Endodermal cell (in vitro differentiated cells): Measurements from ENCODE around the gene IGSF9B. TPM values are rescaled to one million over a fixed set of nuclear protein-coding genes. Genes with fewer than 3 reads are reported as not detected.

ENCODE experiments used
- DNase-seq: peaks from one replicate; pipeline ENCODE4 v3.0.0-alpha.2; 2017
- H3K27ac ChIP-seq: 2 replicates; pipeline ENCODE4 v1.5.1; 2013; ENCODE audit warnings: mild to moderate bottlenecking, low read depth, low read length, moderate library complexity
- H3K27me3 ChIP-seq: 2 replicates; pipeline ENCODE4 v1.6.1; 2013; ENCODE audit warnings: mild to moderate bottlenecking, low read length, moderate library complexity; ENCODE audit not compliant: insufficient read depth, control insufficient read depth, poor library complexity, severe bottlenecking
- H3K36me3 ChIP-seq: 2 replicates; pipeline ENCODE4 v1.7.0; 2013; ENCODE audit warnings: mild to moderate bottlenecking, low read length, moderate library complexity; ENCODE audit not compliant: control insufficient read depth, insufficient read depth
- H3K4me1 ChIP-seq: one replicate; pipeline ENCODE4 v1.7.0; 2013; ENCODE audit warnings: low read length; ENCODE audit not compliant: control insufficient read depth, insufficient read depth
- H3K4me3 ChIP-seq: 2 replicates; pipeline ENCODE4 v1.5.1; 2013; ENCODE audit warnings: mild to moderate bottlenecking, low read length, moderate library complexity
- H3K9ac ChIP-seq: 2 replicates; pipeline ENCODE4 v1.6.1; 2013; ENCODE audit warnings: mild to moderate bottlenecking, low read length, moderate library complexity; ENCODE audit not compliant: poor library complexity, severe bottlenecking; ENCODE audit errors: extremely low read depth
- H3K9me3 ChIP-seq: 2 replicates; pipeline ENCODE4 v1.6.1; 2013; ENCODE audit warnings: mild to moderate bottlenecking, low read length, moderate library complexity; ENCODE audit not compliant: control insufficient read depth
- H3K27ac Mint-ChIP-seq: 2 replicates; pipeline ENCODE4 v1.8.0; 2020; ENCODE audit warnings: mixed read lengths
- H3K27me3 Mint-ChIP-seq: 2 replicates; pipeline ENCODE4 v1.8.0; 2021; ENCODE audit warnings: mild to moderate bottlenecking, mixed read lengths; ENCODE audit not compliant: insufficient read depth
- H3K36me3 Mint-ChIP-seq: 2 replicates; pipeline ENCODE4 v1.8.0; 2020; ENCODE audit warnings: low read depth, mixed read lengths
- H3K4me1 Mint-ChIP-seq: 2 replicates; pipeline ENCODE4 v1.8.0; 2020; ENCODE audit warnings: mixed read lengths
- H3K4me3 Mint-ChIP-seq: 2 replicates; pipeline ENCODE4 v1.8.0; 2020; ENCODE audit warnings: mild to moderate bottlenecking, moderate library complexity, mixed read lengths
- H3K9me3 Mint-ChIP-seq: 2 replicates; pipeline ENCODE4 v1.8.0; 2020; ENCODE audit warnings: mild to moderate bottlenecking, mixed read lengths
- CTCF ChIP-seq: fragments of 200-600 bp; sonication (generic); conservative IDR thresholded peaks from 2 replicates; pipeline ENCODE4 v1.5.0; 2021; ENCODE audit warnings: antibody characterized with exemption, mild to moderate bottlenecking
- WGBS, 2 experiments: methylation state at CpG; one replicate each; pipeline versions ENCODE4 v1.1.5 to v1.1.7; 2013; ENCODE audit warnings: missing lambda C conversion rate in 2 of 2, mixed read lengths in 1 of 2; ENCODE audit not compliant: insufficient coverage in 1 of 2, insufficient read length in 1 of 2; 5-methylcytosine and 5-hydroxymethylcytosine counted together
- total RNA-seq, 2 donors: library from RNA; stranded (reverse); fragmentation: NEBNext Ultra II Directional in 1 of 2; extraction: Animal tissue kit (Norgen Biotek cat#: 25700) in 1 of 2; gene quantifications; 2 replicates in 1 of 2; 3 replicates in 1 of 2; pipeline ENCODE4 v1.2.1, GENCODE V29; 2021

Gene IGSF9B
- total RNA-seq, 2 donors from 2014 or later = 14.1 to 23.0 TPM

DNA sequence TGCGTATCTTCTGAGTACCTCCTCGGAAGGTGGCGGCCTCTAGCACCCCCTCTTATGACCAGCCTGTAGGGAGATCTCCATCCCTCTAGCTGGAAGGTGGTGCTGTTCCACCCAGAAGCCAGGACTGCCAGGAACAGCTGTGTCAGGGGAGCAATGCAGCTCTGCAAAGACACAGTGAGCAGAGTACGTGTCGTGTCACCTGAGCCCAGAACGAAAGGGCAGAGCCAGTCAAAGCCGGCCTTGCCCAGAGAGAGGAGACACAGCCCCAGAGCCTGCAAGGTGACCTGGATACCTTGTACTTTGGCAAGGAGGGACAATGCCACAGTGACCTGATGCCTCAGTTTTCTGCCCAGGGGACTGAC is 18.7 kb upstream of the IGSF9B start:
- H3K27me3 ChIP-seq = no peaks in the 10 kb centered on the region
- no peaks in the 10 kb centered on the region for H3K36me3 ChIP-seq
- H3K36me3 Mint-ChIP-seq = no peaks in the 10 kb centered on the region
- no peaks in the 10 kb centered on the region for H3K9me3 ChIP-seq
- no peak overlapping the region for H3K4me3 ChIP-seq
- no peaks in the 10 kb centered on the region for H3K4me1 ChIP-seq
- H3K4me1 Mint-ChIP-seq = no peaks in the 10 kb centered on the region
- H3K27ac Mint-ChIP-seq = no peak overlapping the region
- no peak overlapping the region for H3K27ac ChIP-seq
- WGBS, 2 experiments = 93 to 95% methylated on average over 7 of the region's 7 CpGs
- no peak for DNase-seq
- H3K9me3 Mint-ChIP-seq = no peaks in the 10 kb centered on the region
- H3K9ac ChIP-seq = no peak overlapping the region
- no peak overlapping the region for H3K4me3 Mint-ChIP-seq
- peaks cover 11% of the 10 kb centered on the region for H3K27me3 Mint-ChIP-seq
- no peak for TF ChIP-seq CTCF

DNA sequence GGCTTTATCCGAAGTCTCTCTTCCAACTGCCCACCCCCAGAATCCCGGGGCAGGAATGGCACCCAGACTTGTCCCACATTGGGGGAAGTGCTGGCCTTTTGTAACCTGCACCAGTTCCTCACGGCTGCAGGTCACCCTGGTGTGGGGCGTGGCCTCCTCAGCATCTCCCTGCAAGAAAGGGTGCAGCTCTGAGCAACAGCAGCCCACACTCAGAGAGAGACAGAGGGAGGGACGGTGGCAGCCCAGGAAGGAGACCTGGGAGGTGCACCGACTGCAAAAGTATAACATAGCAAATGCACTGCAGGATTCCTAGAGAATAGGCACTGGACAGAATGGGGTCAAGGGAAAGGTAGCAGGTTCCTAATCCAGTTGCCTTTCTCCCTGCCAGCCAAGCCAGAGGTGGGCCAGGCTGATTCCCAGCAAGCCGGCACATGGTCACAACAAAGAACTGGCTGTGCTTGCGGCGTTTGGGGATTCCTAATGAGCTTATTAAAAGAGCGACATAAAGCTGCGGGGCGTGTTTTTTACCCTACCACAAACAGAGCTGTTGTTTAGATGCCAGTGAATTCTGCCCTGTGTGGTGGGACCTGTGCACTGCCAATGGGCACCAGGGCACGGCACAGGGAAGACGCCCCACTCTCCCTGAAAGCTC is 18.2 kb upstream of the IGSF9B start:
- no peaks in the 10 kb centered on the region for H3K36me3 Mint-ChIP-seq
- no peak overlapping the region for H3K27ac Mint-ChIP-seq
- no peak for DNase-seq
- H3K27me3 ChIP-seq = peaks cover 2% of the 10 kb centered on the region
- H3K4me3 Mint-ChIP-seq = no peak overlapping the region
- TF ChIP-seq CTCF = no peak
- H3K27ac ChIP-seq = no peak overlapping the region
- H3K9me3 ChIP-seq = no peaks in the 10 kb centered on the region
- H3K4me1 Mint-ChIP-seq = no peaks in the 10 kb centered on the region
- H3K36me3 ChIP-seq = no peaks in the 10 kb centered on the region
- no peak overlapping the region for H3K4me3 ChIP-seq
- H3K9ac ChIP-seq = no peak overlapping the region
- H3K27me3 Mint-ChIP-seq = peaks cover 16% of the 10 kb centered on the region
- 84 to 85% methylated on average over 10 to 14 of the region's 14 CpGs for WGBS, 2 experiments
- no peaks in the 10 kb centered on the region for H3K9me3 Mint-ChIP-seq
- H3K4me1 ChIP-seq = no peaks in the 10 kb centered on the region

- Histone ChIP-seq H3K27ac (no peak overlapping the region), H3K9me3 (no peaks in the 10 kb centered on the region), H3K4me3 (no peak overlapping the region), H3K36me3 (no peaks in the 10 kb centered on the region), H3K4me1 (no peaks in the 10 kb centered on the region), H3K27me3 (peaks cover 4% of the 10 kb centered on the region), H3K9ac (no peak overlapping the region)
- 88 to 97% methylated on average over 6 to 11 of the region's 11 CpGs for WGBS, 2 experiments
- Mint-ChIP-seq H3K9me3 (no peaks in the 10 kb centered on the region), H3K27me3 (peaks cover 27% of the 10 kb centered on the region), H3K36me3 (no peaks in the 10 kb centered on the region), H3K4me3 (no peak overlapping the region), H3K27ac (no peak overlapping the region), H3K4me1 (no peaks in the 10 kb centered on the region)
- DNase-seq = no peak
- TF ChIP-seq CTCF = no peak
These were observed 15.1 kb upstream of the IGSF9B start for GRCh38 chr11:133971881-133972280.
